CD14-positive monocyte (primary cell): ENCODE data around the gene PSMB7. TPM values are rescaled to one million over a fixed set of nuclear protein-coding genes. Genes with fewer than 3 reads are reported as not detected.

ENCODE experiments used
- DNase-seq, 3 donors: peaks; one replicate each; pipeline ENCODE4 v3.0.0-alpha.2; 2011 to 2022
- H2AFZ ChIP-seq: 2 replicates; pipeline ENCODE4 v1.6.0; 2012; ENCODE audit warnings: mild to moderate bottlenecking, low read depth, low read length, inconsistent platforms; ENCODE audit not compliant: insufficient read depth, poor library complexity, severe bottlenecking
- H3K27ac ChIP-seq, 2 donors: 1 replicate in 1 of 2; 2 replicates in 1 of 2; pipeline ENCODE4 v1.5.1; 2012 to 2013; ENCODE audit warnings: low read length in 2 of 2, control low read depth in 1 of 2, inconsistent platforms in 1 of 2, low read depth in 1 of 2, mild to moderate bottlenecking in 1 of 2
- H3K27me3 ChIP-seq, 2 donors: one replicate each; pipeline versions ENCODE4 v1.6.0 to v1.6.1; 2011 to 2013; ENCODE audit warnings: low read length in 2 of 2; ENCODE audit not compliant: control insufficient read depth in 2 of 2, insufficient read depth in 2 of 2
- H3K36me3 ChIP-seq, 2 donors: replicated peaks in 1 of 2; 1 replicate in 1 of 2; 2 replicates in 1 of 2; pipeline versions ENCODE4 v1.5.1 to v1.6.1; 2012 to 2013; ENCODE audit warnings: low read length in 2 of 2, control low read depth in 1 of 2, inconsistent platforms in 1 of 2, mild to moderate bottlenecking in 1 of 2; ENCODE audit not compliant: insufficient read depth in 2 of 2, control insufficient read depth in 1 of 2
- H3K4me1 ChIP-seq, 2 donors: 1 replicate in 1 of 2; 2 replicates in 1 of 2; pipeline versions ENCODE4 v1.5.1 to v1.6.1; 2012 to 2013; ENCODE audit warnings: low read length in 2 of 2, control low read depth in 1 of 2, inconsistent platforms in 1 of 2, mild to moderate bottlenecking in 1 of 2, moderate library complexity in 1 of 2; ENCODE audit not compliant: insufficient read depth in 2 of 2, control insufficient read depth in 1 of 2
- H3K4me2 ChIP-seq: replicated peaks from 2 replicates; pipeline ENCODE3; 2012; ENCODE audit warnings: low read length, moderate library complexity, mild to moderate bottlenecking; ENCODE audit not compliant: poor library complexity, severe bottlenecking; ENCODE audit errors: extremely low read depth
- H3K4me3 ChIP-seq, 3 experiments: fragments of 200-600 bp in 1 of 3; sonication (generic) in 1 of 3; replicated peaks in 1 of 3; 1 replicate in 2 of 3; 2 replicates in 1 of 3; pipeline ENCODE4 v1.5.1; 2011 to 2013; ENCODE audit warnings: low read length in 3 of 3, mild to moderate bottlenecking in 3 of 3, control low read depth in 2 of 3, low read depth in 2 of 3, inconsistent platforms in 1 of 3, moderate library complexity in 1 of 3
- H3K79me2 ChIP-seq: 2 replicates; pipeline ENCODE4 v1.6.0; 2012; ENCODE audit warnings: mild to moderate bottlenecking, control low read depth, inconsistent platforms, low read length, moderate library complexity; ENCODE audit not compliant: insufficient read depth
- H3K9ac ChIP-seq: 2 replicates; pipeline ENCODE4 v1.6.0; 2017; ENCODE audit warnings: low read length, mild to moderate bottlenecking; ENCODE audit not compliant: insufficient read depth, poor library complexity, severe bottlenecking
- H3K9me3 ChIP-seq, 2 donors: replicated peaks in 1 of 2; 1 replicate in 1 of 2; 2 replicates in 1 of 2; pipeline versions ENCODE4 v1.5.1 to v1.6.1; 2012 to 2013; ENCODE audit warnings: low read length in 2 of 2, control low read depth in 1 of 2; ENCODE audit not compliant: control insufficient read depth in 1 of 2, insufficient read depth in 1 of 2
- H4K20me1 ChIP-seq: 2 replicates; pipeline ENCODE4 v1.6.0; 2012; ENCODE audit warnings: mild to moderate bottlenecking, low read length, control low read depth, moderate library complexity; ENCODE audit not compliant: insufficient read depth
- H3K27ac Mint-ChIP-seq, 7 donors: one replicate each; pipeline ENCODE4 v1.8.0; 2020; ENCODE audit warnings: mild to moderate bottlenecking in 7 of 7, mixed read lengths in 7 of 7, moderate library complexity in 6 of 7, inconsistent platforms in 2 of 7
- H3K27me3 Mint-ChIP-seq, 3 donors: one replicate each; pipeline ENCODE4 v1.8.0; 2021 to 2022; ENCODE audit warnings: low read depth in 3 of 3, mild to moderate bottlenecking in 3 of 3, mixed read lengths in 3 of 3, moderate library complexity in 3 of 3, inconsistent platforms in 1 of 3
- H3K36me3 Mint-ChIP-seq, 2 donors: one replicate each; pipeline ENCODE4 v1.8.0; 2020; ENCODE audit warnings: mixed read lengths in 2 of 2, inconsistent platforms in 1 of 2, mild to moderate bottlenecking in 1 of 2
- H3K4me1 Mint-ChIP-seq: one replicate; pipeline ENCODE4 v1.8.0; 2020; ENCODE audit warnings: mild to moderate bottlenecking, mixed read lengths
- H3K4me3 Mint-ChIP-seq, 2 donors: one replicate each; pipeline ENCODE4 v1.8.0; 2020; ENCODE audit warnings: mild to moderate bottlenecking in 2 of 2, mixed read lengths in 2 of 2, moderate library complexity in 1 of 2
- H3K9me3 Mint-ChIP-seq, 7 donors: one replicate each; pipeline ENCODE4 v1.8.0; 2020 to 2022; ENCODE audit warnings: mixed read lengths in 7 of 7, mild to moderate bottlenecking in 6 of 7, moderate library complexity in 6 of 7, inconsistent platforms in 2 of 7
- WGBS: methylation state at CpG from one replicate; pipeline ENCODE4 v1.1.5; 2013; ENCODE audit warnings: missing lambda C conversion rate; ENCODE audit not compliant: insufficient coverage; 5-methylcytosine and 5-hydroxymethylcytosine counted together
- intact Hi-C, 2 donors: fragments of 100-400 bp; cut with micrococcal nuclease; formaldehyde crosslinking; loops; one replicate each; pipeline versions ENCODE4 v1.15.0 to v1.15.1; 2023
- polyA plus RNA-seq, 3 donors: library from polyadenylated mRNA; depleted of rRNA in 1 of 3; unstranded in 2 of 3; stranded (reverse) in 1 of 3; fragments of 300-500 nt in 2 of 3; fragments of >200 nt in 1 of 3; fragmentation: Illumina TruSeq in 2 of 3; gene quantifications; 1 replicate in 2 of 3; 2 replicates in 1 of 3; pipeline ENCODE4 v1.2.3, GENCODE V29; 2012 to 2021
- TF ChIP-seq, protein P1 (sequence below): fragments of 200-600 bp; IDR thresholded peaks from one replicate; pipeline ENCODE4 v1.8.0; 2022; ENCODE audit warnings: antibody characterized with exemption, mild to moderate bottlenecking

The PSMB7 gene
- polyA plus RNA-seq, 3 donors: 129 to 194 (median 191) TPM

DNA sequence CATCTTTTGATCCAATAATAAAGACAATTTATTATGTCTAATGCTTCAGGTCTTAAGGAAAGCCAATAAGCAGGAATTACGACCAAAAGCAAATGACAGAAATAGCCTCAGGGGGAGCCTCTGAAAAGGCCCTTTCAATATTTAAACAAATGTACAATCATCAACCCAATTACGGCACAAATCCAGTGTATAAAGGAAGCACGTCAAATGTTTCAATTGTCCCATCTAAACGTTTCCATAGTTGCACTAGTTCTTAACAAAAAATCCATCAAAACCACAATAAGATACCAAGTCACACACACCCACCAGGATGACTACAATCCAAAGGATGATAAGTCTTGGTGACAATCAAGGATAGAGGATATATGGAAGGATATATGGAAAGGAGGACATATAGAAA, 41.9 kb downstream of the PSMB7 start:
- peaks cover 94% of the 10 kb centered on the region for H3K79me2 ChIP-seq
- H3K4me1 ChIP-seq: peaks cover 20 to 33% of the 10 kb centered on the region in 2 donors
- 100% methylated on average over 1 of the region's 4 CpGs for WGBS
- H3K4me2 ChIP-seq: no peak overlapping the region
- Mint-ChIP-seq H3K4me3 (no peak overlapping the region), H3K27me3 (no peaks in the 10 kb centered on the region), H3K36me3 (peaks cover 26 to 32% of the 10 kb centered on the region in 2 donors), H3K27ac (no peak overlapping the region), H3K9me3 (peaks cover 0 to 2% (median 0%) of the 10 kb centered on the region in 7 donors), H3K4me1 (peaks cover 59% of the 10 kb centered on the region)
- intact Hi-C loops: no loop called here
- H3K9me3 ChIP-seq: no peaks in the 10 kb centered on the region
- H3K36me3 ChIP-seq: peaks cover 5 to 32% of the 10 kb centered on the region in 2 donors
- H3K27me3 ChIP-seq: no peaks in the 10 kb centered on the region
- H2AFZ ChIP-seq: no peak overlapping the region
- no peak for DNase-seq
- H3K9ac ChIP-seq: no peak overlapping the region
- no peak overlapping the region for H3K27ac ChIP-seq
- TF ChIP-seq, protein P1, sequence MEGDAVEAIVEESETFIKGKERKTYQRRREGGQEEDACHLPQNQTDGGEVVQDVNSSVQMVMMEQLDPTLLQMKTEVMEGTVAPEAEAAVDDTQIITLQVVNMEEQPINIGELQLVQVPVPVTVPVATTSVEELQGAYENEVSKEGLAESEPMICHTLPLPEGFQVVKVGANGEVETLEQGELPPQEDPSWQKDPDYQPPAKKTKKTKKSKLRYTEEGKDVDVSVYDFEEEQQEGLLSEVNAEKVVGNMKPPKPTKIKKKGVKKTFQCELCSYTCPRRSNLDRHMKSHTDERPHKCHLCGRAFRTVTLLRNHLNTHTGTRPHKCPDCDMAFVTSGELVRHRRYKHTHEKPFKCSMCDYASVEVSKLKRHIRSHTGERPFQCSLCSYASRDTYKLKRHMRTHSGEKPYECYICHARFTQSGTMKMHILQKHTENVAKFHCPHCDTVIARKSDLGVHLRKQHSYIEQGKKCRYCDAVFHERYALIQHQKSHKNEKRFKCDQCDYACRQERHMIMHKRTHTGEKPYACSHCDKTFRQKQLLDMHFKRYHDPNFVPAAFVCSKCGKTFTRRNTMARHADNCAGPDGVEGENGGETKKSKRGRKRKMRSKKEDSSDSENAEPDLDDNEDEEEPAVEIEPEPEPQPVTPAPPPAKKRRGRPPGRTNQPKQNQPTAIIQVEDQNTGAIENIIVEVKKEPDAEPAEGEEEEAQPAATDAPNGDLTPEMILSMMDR: no peak
- peaks cover 62% of the 10 kb centered on the region for H4K20me1 ChIP-seq
- no peak overlapping the region for H3K4me3 ChIP-seq

DNA sequence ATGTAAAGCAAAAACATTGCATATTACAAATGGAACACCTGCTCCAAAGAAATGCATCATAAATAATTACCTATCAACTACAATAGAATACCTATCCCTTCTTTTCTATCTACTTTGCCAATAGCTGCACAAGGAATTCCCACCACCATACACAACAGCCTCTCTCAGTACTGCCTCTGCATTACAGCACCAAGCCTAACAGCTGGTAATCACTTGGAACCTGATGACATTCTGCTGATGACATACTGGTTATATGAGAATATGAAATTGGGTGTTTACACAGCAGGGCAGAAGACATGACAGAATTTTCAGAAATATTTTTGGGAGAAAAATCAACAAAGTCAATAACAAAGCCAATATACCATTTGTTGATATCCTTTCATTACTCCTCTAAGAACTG, 43.2 kb downstream of the PSMB7 start:
- H3K9ac ChIP-seq: no peak overlapping the region
- Mint-ChIP-seq H3K27ac (no peak overlapping the region), H3K9me3 (peaks cover 0 to 2% (median 0%) of the 10 kb centered on the region in 7 donors), H3K4me3 (no peak overlapping the region), H3K36me3 (peaks cover 25 to 45% of the 10 kb centered on the region in 2 donors), H3K4me1 (peaks cover 64% of the 10 kb centered on the region), H3K27me3 (no peaks in the 10 kb centered on the region)
- H3K79me2 ChIP-seq: peaks cover 95% of the 10 kb centered on the region
- H3K4me3 ChIP-seq: no peak overlapping the region
- intact Hi-C loops: no loop called here
- H3K4me2 ChIP-seq: no peak overlapping the region
- H3K27me3 ChIP-seq: no peaks in the 10 kb centered on the region
- TF ChIP-seq, protein P1: no peak
- no peak overlapping the region for H3K27ac ChIP-seq
- H2AFZ ChIP-seq: no peak overlapping the region
- no peaks in the 10 kb centered on the region for H3K9me3 ChIP-seq
- peaks cover 74% of the 10 kb centered on the region for H4K20me1 ChIP-seq
- H3K36me3 ChIP-seq: peaks cover 5 to 34% of the 10 kb centered on the region in 2 donors
- no peak for DNase-seq
- H3K4me1 ChIP-seq: peaks cover 20 to 34% of the 10 kb centered on the region in 2 donors
